HG03280 (cell line): ENCODE measurements around the gene MGAT4D.
A peak's percentile ranks its signal among the peaks of the same experiment; 100 is the strongest.
"Not testable (repeated sequence)": the region's sequence is repeated elsewhere in the genome, so short reads cannot be mapped to it uniquely, and the experiment has no call there.

ENCODE experiments used
- ATAC-seq: cut with Tn5 transposase; IDR thresholded peaks from one replicate; pipeline ENCODE4 v1.9.1; 2021; ENCODE audit warnings: mild to moderate bottlenecking, moderate library complexity; ENCODE audit not compliant: unreplicated experiment

MGAT4D gene

DNA sequence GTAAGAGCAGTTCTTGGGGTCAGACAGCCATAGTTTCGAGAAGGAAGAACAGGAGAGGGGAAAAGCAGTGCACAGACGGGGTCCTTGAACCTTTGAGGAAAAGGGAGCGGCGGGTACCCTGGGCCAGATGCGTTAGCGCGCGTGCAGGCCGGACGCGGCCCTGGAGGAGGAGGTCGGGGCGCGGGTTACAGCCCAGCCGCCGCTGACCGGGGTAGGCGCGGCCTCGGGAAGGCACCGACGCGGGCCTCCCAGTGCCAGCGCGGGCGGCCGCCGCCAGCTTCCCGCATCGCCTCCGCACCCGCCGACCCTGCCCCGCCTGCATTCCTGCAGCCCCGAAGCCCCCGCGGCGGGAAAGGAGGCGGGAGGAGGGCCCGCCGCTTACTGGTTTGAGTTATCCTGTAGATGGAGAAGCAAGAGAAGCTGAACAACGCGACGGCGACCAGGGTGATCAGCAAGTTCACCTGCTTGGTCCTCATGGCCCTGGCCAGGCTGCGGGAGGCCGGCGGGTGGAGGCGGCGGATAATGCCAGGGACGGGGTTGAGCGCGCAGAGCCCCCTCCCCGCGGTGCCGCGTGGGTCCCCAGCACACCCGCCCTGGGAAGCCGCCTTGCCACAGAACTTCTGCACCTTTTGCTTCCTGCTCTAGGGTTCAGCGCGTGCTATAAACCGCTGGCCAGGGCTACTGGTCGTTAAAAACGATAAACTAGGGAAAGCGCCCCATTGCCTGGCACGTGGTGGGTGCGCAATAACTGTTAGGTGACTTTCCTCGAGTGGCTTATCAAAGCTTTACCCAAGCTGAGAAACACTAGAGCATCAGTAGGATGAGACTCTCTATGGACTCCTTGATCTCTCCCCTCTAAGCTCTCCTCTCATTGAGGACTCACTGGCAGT lies at the start of gene MGAT4D:
Gene MGAT4D (minus strand): TSS at position 547 of the 890 bp plus-strand sequence. CDS start 71 bp downstream, at position 476.
- ATAC-seq: no peak

DNA sequence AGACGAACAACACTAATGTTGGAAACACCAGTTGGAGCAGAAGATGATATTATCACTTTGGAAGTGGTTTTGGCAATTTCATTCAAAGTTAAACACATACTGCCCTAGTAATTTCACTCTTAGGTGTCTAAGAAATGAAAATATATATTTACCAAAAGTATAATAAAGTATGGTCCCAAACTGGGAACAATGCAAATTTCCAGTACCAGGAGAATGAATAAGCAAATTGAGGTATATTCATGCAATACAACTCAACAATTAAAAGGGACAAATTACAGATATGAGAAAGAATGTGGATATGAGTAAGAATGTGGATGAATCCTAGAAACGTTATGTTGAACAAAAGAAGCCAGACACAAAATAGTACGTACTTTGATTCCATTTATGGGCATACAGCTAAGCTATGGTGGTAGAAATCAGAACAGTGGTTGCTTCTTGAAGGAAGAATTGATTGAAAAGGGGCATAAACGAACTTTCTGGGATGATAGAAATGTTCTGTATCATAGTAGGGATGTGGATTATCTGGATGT lies 35.9 kb upstream of the MGAT4D start:
- ATAC-seq: no peak

DNA sequence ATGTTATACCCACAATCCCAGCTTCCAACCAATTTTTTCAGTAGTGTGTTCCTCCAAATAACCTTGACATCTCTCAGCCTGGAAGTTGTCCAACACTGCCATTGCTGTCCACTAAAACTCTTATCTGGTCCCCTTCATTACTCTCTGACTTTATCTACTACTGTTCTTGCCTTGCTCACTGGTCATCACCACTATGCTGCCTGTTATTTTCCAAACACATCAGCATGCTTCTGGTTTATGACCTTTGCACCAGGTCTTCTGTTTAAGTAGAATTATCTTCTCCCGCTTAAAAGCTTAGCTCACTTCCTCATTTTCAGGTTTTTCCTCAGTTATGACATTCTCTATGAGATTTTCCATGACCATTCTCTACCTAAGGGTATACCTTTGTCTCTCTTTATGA lies 31.3 kb upstream of the MGAT4D start:
- no peak for ATAC-seq

DNA sequence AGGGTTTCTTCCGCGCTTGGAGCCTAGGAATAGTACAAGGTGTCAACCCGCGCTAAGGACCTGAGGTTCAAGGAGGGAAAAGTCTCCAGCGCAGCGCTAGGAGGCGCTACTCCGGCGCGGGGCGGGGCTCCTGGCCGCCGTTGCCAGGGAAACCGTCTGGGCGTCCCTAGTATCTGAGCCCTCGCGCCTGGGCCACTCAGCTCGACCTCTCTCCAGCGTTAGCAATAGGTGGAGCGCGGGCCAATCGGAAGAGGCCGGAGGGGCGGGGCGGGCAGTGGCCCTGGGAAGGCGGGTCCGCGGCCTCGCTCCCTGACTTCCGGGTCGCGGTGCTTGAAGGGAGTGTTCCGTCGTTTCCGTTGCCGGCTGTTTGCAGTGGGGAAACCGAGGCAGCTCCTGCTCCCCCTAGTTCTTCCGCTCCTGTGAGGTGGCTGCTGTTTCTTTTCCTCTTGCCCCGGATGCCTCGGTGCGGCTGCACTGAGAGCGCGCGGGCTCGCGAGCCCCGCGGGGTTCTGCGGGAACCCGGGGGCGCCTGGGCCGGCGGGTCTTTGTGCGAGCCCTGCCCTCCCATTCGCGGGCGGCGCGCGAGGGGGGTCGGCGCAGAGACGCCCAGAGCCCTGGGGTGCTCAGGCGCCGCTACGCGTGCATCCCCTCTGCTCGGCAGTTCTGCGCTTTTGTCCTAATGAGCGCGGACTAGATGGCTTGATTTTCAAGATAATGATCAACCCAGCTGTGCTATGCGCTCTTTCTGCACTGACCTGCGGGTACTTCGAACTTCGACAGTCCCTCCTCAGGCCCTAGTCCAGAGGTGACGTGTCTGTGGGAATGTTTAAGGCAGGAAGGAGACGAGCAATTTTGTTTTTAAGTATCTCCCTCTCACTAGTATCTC lies 26.0 kb upstream of the MGAT4D start, which contains the start of gene ELMOD2:
Gene ELMOD2 (plus strand): TSS at position 312 of the 886 bp plus-strand sequence. CDS start 1,261 bp downstream, outside the sequence.
- ATAC-seq: peak; percentile 100

DNA sequence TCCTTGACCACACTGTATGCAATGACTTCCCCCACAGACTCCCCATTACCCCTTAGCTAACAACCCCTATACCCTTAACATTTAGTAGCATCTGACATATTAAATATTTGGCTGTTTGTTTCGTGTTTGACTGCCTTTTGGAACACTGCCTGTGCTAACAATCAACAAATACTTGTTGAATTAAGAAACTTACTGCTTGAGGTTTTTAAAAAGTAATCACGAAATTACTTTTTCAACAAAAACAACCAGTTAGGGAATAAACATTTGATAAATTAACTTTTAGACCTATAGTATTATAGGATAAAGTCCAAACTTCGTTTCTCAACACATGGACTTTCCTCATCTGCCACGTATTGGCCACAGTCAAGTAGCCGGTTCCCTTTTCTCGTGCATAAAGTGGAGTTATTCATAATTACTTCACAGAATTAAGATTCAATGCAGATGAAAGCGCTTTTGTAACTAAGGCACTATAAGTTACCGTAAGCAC lies 25.3 kb upstream of the MGAT4D start:
- ATAC-seq: peak; percentile 8

DNA sequence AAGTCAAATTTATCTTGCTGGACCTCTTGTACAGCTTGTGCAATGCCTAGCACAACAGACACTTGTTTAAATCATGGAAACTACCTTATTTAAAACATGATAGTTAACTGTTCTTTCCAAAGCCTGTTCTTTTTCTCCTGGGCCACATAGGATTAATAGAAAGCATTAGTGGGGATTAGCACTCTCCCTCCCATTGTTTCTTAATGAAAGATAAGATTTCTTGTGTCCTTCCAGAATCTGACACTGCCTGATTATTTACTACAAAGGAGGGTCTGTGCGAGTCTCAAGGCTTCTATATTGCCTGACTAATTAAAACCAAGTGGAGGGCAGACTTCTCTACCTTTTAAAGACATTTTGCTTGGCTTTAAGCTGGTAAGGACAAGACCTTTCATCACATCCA lies 17.3 kb upstream of the MGAT4D start:
- ATAC-seq: no peak

DNA sequence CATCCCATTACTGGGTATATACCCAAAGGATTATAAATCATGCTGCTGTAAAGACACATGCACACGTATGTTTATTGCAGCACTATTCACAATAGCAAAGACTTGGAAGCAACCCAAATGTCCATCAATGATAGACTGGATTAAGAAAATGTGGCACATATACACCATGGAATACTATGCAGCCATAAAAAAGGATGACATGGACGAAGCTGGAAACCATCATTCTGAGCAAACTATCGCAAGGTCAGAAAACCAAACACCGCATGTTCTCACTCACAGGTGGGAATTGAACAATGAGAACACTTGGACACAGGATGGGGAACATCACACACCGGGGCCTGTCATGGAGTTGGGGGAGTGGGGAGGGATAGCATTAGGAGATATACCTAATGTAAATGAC lies 15.7 kb upstream of the MGAT4D start:
- not testable (repeated sequence) for ATAC-seq

DNA sequence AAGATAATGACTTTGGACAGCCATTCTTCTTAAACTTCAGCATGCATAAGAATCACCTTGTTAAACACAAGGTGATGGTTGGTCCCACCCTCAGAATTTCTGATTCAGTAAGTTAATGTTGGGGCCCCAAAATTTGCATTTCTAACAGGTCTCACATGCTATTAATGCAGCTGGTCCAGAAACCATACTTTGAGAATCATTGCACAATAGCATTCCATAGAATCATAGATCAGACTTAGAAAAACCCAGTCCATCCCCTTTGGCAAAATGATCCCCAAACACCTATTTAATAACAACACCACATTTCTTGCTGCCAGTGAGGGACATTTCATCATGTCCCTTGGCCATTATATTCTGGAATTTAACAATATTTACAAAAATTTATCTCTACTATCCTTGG lies 6.2 kb upstream of the MGAT4D start:
- ATAC-seq: no peak

DNA sequence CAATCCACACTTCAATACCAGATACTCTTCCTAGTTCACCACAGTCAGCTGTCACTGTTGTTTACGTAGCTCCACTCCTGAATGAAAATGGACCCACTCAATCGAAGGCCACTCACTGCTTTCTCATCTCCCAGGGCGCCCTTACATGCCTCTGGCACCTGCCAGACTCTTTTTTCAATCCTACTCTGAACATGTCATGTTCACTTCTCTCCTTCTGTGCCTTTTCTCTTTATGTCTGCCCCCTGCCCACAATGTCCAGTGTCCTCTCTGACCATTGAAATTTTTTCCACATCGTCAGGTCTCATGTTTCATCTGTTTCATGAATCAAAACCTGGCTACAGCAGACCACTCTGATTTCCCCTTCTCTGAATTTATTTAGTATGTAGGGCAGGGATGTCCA lies 1.3 kb upstream of the MGAT4D start:
- ATAC-seq: no peak

DNA sequence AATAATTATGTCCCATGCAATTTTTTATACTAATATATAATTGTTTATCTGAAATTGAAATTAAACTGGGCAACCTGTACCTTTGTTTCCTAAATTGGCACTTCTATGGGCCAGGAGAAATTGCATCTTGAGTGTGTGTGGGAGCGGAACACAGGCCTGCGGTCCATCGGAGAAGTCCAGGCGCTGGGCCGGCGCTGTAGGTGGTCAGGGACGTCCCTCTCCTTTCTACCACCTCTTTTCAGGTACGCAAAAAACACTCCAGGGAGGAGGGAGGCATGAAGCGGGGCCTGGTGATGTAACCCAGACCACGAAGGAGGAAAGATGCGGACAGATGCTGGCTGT lies 717 bp downstream of the MGAT4D start:
- no peak for ATAC-seq

DNA sequence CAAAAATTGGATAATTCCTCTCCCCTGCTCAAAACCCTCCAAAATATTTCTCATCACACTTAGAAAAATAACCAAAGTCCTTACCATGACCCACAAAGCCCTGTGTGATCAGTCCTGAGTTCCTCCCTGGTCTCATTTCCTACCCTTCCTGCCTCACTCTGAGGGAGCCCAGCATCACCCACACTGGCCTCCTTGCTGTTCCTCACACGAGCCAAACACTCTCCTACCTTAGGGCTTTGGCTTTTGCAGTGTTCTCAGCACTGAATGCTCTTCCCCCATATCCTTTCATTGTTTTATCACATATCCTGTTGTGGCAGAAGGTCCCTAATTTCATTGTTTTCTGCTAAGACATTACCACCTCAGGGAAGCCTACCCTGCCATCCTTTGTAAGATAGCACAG lies 12.2 kb downstream of the MGAT4D start:
- no peak for ATAC-seq

DNA sequence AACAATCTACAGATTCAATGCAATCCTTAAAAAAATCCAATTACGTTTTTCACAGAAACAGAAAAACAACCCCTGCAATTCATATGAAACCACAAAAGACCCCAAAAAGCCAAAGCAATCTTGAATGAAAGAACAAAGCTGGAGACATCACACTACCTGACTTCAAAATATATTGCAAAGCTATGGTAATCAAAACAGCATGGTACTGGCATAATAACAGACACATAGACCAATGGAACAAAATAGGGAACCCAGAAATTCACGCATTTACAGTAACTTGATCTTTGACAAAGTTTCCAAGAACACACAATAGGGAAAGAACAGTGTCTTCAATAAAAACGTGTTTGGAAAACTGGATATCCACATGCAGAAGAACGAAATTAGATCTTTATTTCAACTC lies 14.6 kb downstream of the MGAT4D start:
- no peak for ATAC-seq

DNA sequence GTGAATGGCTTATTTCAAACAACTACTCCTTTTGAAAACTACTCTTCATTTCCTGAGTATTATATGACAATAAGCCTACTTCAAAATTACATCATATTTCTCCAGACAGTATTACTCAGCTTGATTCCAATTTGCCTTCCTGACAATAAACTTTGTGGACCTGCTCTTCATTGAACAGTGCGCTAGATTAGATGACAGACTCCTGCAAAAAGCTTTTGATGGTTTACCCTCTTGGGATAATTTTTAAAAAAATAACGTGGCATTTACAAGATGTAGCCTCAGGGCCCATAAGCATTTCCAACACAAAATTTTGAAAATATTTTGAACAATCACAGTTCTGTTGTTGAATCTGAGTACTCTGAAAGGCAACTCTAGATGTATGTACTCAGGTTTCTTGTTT lies 25.9 kb downstream of the MGAT4D start:
- ATAC-seq: no peak

DNA sequence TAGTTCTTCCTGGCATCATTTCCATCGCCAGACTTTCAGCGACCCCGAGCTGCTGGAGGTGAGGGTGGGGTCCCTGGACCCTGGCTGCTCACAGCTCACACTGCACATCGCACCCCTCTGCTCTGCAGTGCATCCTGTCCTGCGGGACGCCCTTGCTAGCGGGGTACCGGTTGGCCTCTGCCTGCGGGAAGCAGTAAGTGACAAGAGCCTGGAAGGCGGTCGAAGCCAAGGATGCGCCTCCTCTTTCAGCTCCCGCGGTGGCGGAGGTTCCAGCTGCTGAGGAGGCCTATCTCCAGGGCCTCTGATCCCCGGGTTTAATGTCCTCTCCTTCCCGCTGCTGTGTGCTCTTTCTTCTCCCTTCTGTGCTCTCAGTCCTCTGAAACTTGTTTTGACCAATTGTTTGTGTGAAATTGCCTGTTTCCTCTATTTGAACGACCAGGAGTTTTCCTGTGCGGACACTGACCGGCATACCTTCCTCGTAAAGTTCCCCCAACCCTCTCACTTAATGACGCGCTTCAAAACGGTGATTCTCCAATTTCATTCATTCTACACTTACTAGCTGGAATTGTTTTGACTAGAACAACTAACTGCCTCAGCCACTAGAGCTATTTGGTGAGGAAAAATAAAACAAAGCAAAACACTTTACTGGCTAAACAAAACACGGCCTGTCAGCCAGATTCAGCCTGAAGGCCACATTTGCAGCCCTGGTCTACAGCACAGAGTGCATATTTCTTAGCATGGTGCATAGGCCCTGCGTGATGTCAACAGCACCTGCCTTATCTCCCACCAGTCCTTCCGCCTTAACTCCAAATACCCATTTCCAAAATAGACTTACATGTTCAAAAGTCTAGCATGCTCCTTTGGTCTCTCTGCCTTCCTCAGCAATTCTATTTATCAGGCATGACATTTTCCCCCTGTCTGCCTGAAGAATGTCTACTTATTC lies 28.0 kb downstream of the MGAT4D start:
- no peak for ATAC-seq

DNA sequence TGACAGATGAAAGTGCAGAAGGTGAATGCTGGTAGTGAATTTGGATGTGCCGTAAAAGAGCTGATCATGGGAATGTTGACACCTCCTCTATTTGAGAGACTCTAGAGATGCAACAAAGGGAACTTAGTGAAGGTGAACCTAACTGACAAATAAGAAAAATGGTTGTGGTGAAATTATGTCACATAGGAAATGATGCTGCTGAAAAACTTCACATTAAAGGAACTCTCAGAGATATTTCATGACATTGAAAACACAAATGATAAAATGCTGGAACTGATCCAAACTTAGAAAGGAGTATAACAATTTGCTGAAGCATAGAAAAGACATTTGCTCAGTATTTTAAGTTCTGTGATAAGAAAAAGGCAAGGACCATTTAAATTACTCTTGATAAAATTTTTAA lies 31.9 kb downstream of the MGAT4D start:
- no peak for ATAC-seq

DNA sequence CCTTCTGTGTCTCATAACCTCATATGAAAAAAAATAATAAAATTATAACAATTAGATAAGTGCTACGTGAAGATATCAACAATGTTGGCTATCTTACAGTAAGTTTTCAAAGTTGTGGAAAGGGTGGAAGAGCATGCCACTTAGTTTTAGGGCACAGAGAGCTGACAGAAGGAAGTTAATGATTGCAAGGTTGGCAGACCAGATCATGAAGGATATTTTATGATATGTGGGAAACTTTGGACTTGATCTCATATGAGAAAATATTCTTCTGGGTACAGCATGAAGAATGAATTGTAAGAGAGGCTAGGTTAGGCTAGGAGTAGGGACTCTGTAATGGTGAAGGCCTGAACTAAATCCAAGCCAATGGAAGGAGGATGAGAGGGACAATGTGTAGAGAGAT lies 34.5 kb downstream of the MGAT4D start:
- no peak for ATAC-seq

DNA sequence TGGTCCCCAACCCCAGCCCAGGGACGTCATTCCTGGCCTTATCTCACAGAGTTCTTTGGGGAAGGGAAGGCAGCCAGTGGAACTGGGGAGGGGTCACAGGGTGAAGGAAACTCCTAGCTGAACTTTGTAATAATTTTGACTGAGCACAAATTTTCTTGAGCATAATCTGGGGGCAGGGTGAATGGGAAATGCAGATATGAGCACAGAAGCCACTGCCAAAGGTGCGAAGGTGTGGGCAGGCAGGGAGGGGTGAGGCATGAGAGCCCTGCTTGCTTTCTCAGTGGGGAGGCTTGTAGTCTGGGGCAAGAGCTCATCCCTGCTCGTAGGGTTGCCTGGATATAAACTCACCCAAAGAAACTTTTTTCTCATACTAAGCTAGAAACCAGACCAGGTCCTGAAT lies 34.9 kb downstream of the MGAT4D start:
- ATAC-seq: no peak

DNA sequence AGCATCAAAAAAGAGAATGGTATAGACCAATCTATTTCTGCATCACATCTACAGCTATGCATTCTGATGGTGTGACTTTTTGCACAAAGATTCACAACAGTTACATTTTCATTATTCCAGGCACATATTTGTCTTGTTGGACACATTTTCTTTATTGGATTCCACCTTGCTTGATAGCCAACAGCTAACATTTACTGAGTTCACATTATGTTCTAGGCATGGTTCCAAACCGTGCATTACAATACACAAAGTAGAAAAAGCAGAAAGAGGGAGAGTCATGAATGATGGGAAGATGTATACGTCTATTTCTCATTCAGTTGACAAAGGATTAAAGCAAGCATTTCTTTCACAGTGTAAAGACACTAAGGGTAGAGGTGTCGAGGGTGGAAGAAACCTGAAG lies 47.7 kb downstream of the MGAT4D start:
- ATAC-seq: no peak

DNA sequence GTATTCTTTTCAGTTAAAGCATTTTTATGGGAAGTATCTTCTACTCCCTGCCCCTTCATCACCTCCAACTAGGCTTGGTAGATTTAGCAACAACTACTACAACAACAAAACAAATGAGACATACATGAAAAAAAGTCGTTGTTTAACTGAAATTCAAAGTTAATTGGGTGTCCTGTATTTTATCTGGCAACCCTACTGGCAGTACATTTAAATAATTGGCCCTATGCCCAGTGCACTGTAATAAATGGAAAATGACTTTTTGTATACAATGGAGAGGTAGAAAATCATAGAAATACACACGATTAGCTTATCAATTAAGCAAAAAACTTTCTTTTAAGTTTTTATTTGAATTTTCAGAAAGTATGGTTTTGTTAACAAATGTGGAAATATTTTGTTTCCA lies 49.3 kb downstream of the MGAT4D start:
- no peak for ATAC-seq

DNA sequence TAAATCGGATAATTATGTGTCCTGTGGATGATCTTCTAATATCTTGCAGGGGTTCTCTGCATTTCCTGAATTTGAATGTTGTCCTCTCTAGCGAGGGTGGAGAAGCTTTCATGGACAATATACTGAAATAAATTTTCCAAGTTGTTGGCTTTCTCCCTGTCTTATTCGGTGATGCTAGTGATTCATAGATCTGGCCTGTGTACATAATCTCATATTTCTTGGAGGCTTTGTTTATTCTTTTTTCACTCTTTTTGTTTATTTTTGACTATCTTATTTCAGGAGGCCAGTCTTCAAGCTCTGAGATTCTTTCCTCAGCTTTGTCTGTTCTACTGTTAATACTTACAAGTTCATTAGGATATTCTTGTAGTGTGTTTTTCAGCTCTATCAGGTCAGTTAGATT lies 49.9 kb downstream of the MGAT4D start:
- ATAC-seq: no peak
